B cell (primary cell): Measurements from ENCODE around the gene MED15. TPM values are rescaled to one million over a fixed set of nuclear protein-coding genes. Genes with fewer than 3 reads are reported as not detected.

Source experiments
- ATAC-seq: fragments of 200-7000 bp; cut with Tn5 transposase; one replicate; pipeline ENCODE4 v1.10.0; 2021; ENCODE audit warnings: low read depth, mild to moderate bottlenecking, moderate number of reproducible peaks, moderate library complexity
- CTCF ChIA-PET: fragments of 350-600 bp; sonication (Branson Sonifier 250); formaldehyde crosslinking; loops from one replicate; lab custom pipeline; 2021; ENCODE audit warnings: antibody characterized with exemption, inconsistent platforms; lab: Charles Lee
- POLR2A ChIA-PET: fragments of 350-600 bp; sonication (Branson Sonifier 250); formaldehyde crosslinking; loops from one replicate; lab custom pipeline; 2021; ENCODE audit warnings: antibody characterized with exemption; lab: Charles Lee
- DNase-seq: peaks from one replicate; pipeline ENCODE4 v3.0.0; 2013
- H2AFZ ChIP-seq: 2 replicates; pipeline ENCODE4 v1.6.1; 2012; ENCODE audit warnings: mild to moderate bottlenecking, low read depth, low read length; ENCODE audit not compliant: insufficient read depth, poor library complexity, severe bottlenecking
- H3K27ac ChIP-seq, 2 donors: 1 replicate in 1 of 2; 2 replicates in 1 of 2; pipeline ENCODE4 v1.5.1; 2012 to 2013; ENCODE audit warnings: low read length in 2 of 2, mild to moderate bottlenecking in 2 of 2, moderate library complexity in 1 of 2
- H3K27me3 ChIP-seq, 4 experiments: fragments of 200-600 bp in 1 of 4; sonication (generic) in 1 of 4; replicated peaks in 1 of 4; 1 replicate in 2 of 4; 2 replicates in 2 of 4; pipeline versions ENCODE4 v1.6.1 to v1.7.0; 2013 to 2016; ENCODE audit warnings: low read length in 3 of 4, mild to moderate bottlenecking in 2 of 4, mixed read lengths in 1 of 4, moderate library complexity in 1 of 4; ENCODE audit not compliant: insufficient read depth in 4 of 4, control insufficient read depth in 3 of 4; ENCODE audit errors: control extremely low read depth in 1 of 4
- H3K36me3 ChIP-seq, 2 experiments: replicated peaks in 1 of 2; 1 replicate in 1 of 2; 2 replicates in 1 of 2; pipeline versions ENCODE4 v1.6.1 to v1.7.1; 2013; ENCODE audit warnings: low read length in 1 of 2; ENCODE audit not compliant: insufficient read depth in 2 of 2, control insufficient read depth in 1 of 2; ENCODE audit errors: control extremely low read depth in 1 of 2, extremely low read depth in 1 of 2
- H3K4me1 ChIP-seq, 2 donors: fragments of 200-600 bp in 1 of 2; sonication (generic) in 1 of 2; 1 replicate in 1 of 2; 2 replicates in 1 of 2; pipeline versions ENCODE4 v1.5.1 to v1.6.1; 2013 to 2017; ENCODE audit warnings: low read length in 2 of 2; ENCODE audit not compliant: control insufficient read depth in 2 of 2, insufficient read depth in 2 of 2
- H3K4me2 ChIP-seq: replicated peaks from 2 replicates; pipeline ENCODE3; 2012; ENCODE audit warnings: mild to moderate bottlenecking, low read depth, low read length; ENCODE audit not compliant: poor library complexity, severe bottlenecking
- H3K4me3 ChIP-seq, 5 experiments: fragments of 200-600 bp in 1 of 5; sonication (generic) in 1 of 5; 1 replicate in 3 of 5; 2 replicates in 2 of 5; pipeline versions ENCODE4 v1.5.1 to v1.7.0; 2011 to 2016; ENCODE audit warnings: low read length in 4 of 5, mild to moderate bottlenecking in 4 of 5, low read depth in 2 of 5, control low read depth in 1 of 5, moderate library complexity in 1 of 5; ENCODE audit not compliant: insufficient read depth in 1 of 5; ENCODE audit errors: control extremely low read depth in 1 of 5, extremely low read depth in 1 of 5
- H3K79me2 ChIP-seq: fragments of 200-600 bp; sonication (generic); one replicate; pipeline ENCODE4 v1.6.0; 2016; ENCODE audit warnings: low read length; ENCODE audit not compliant: control insufficient read depth, insufficient read depth
- H3K9ac ChIP-seq: fragments of 200-600 bp; sonication (generic); 2 replicates; pipeline ENCODE4 v1.6.1; 2017; ENCODE audit warnings: mild to moderate bottlenecking, low read length, moderate library complexity
- H3K9me3 ChIP-seq, 3 donors: one replicate each; pipeline versions ENCODE4 v1.6.1 to v1.7.1; 2013; ENCODE audit warnings: low read length in 2 of 3; ENCODE audit not compliant: control insufficient read depth in 2 of 3, insufficient read depth in 1 of 3; ENCODE audit errors: control extremely low read depth in 1 of 3
- H4K20me1 ChIP-seq: 2 replicates; pipeline ENCODE4 v1.6.0; 2012; ENCODE audit warnings: mild to moderate bottlenecking, low read length; ENCODE audit not compliant: insufficient read depth, control insufficient read depth, poor library complexity, severe bottlenecking
- H3K27ac Mint-ChIP-seq: one replicate; pipeline ENCODE4 v1.8.0; 2021; ENCODE audit warnings: mixed read lengths
- H3K27me3 Mint-ChIP-seq: one replicate; pipeline ENCODE4 v1.8.0; 2021; ENCODE audit warnings: mixed read lengths
- H3K4me1 Mint-ChIP-seq: one replicate; pipeline ENCODE4 v1.8.0; 2021; ENCODE audit warnings: mixed read lengths
- H3K4me3 Mint-ChIP-seq: one replicate; pipeline ENCODE4 v1.8.0; 2021; ENCODE audit warnings: mixed read lengths
- H3K9me3 Mint-ChIP-seq: one replicate; pipeline ENCODE4 v1.8.0; 2022; ENCODE audit warnings: mixed read lengths; ENCODE audit not compliant: insufficient read depth
- EZH2 ChIP-seq: IDR thresholded peaks from 2 replicates; pipeline ENCODE4 v1.6.1; 2012; ENCODE audit warnings: borderline replicate concordance, low read depth, mild to moderate bottlenecking, moderate library complexity, low read length; ENCODE audit not compliant: insufficient read depth, poor library complexity, severe bottlenecking
- WGBS: methylation state at CpG from one replicate; pipeline ENCODE4 v1.1.5; 2013; ENCODE audit warnings: missing lambda C conversion rate; ENCODE audit not compliant: insufficient coverage; 5-methylcytosine and 5-hydroxymethylcytosine counted together
- intact Hi-C: fragments of 100-400 bp; cut with micrococcal nuclease; formaldehyde crosslinking; loops from one replicate; pipeline ENCODE4 v1.10.0; 2022
- polyA plus RNA-seq: library from polyadenylated mRNA; depleted of rRNA; stranded (reverse); fragments of >200 nt; gene quantifications from 2 replicates; pipeline ENCODE4 v1.2.3, GENCODE V29; 2012
- total RNA-seq, 2 donors: library from RNA; stranded (reverse); fragments of 120-200 nt in 1 of 2; gene quantifications; 1 replicate in 1 of 2; 2 replicates in 1 of 2; pipeline versions ENCODE4 v1.2.3 to v1.2.4, GENCODE V29; 2013 to 2022
- TF ChIP-seq, protein P1 (sequence below): fragments of 200-600 bp; IDR thresholded peaks from one replicate; pipeline ENCODE4 v1.8.0; 2022; ENCODE audit warnings: antibody characterized with exemption, mild to moderate bottlenecking

MED15 gene
- total and polyA plus RNA-seq, 2 donors (not counting 1 experiment from before 2014, with no cell fraction given): 109 to 134 TPM

- peaks cover 100% of the 10 kb centered on the region for H3K79me2 ChIP-seq
These were observed 23.7 kb downstream of the MED15 start for GRCh38 chr22:20531154-20531403.

GRCh38 chr22:20531404-20532201, 24.2 kb downstream of the MED15 start:
- H3K4me1 ChIP-seq: no peaks in the 10 kb centered on the region
- H3K27me3 ChIP-seq: no peaks in the 10 kb centered on the region
- peaks cover 99% of the 10 kb centered on the region for H3K79me2 ChIP-seq
- no peak overlapping the region for H3K4me3 ChIP-seq
- DNase-seq (no peak), ATAC-seq (no peak)
- Mint-ChIP-seq H3K27me3 (no peaks in the 10 kb centered on the region), H3K4me3 (no peak overlapping the region), H3K27ac (no peak overlapping the region), H3K9me3 (no peaks in the 10 kb centered on the region), H3K4me1 (peaks cover 16% of the 10 kb centered on the region)
- WGBS: 96% methylated on average over 15 of the region's 15 CpGs
- H3K9me3 ChIP-seq: no peaks in the 10 kb centered on the region
- no peak overlapping the region for H2AFZ ChIP-seq
- CTCF ChIA-PET: no interaction called here
- H4K20me1 ChIP-seq: peaks cover 93% of the 10 kb centered on the region
- peaks cover 0 to 42% of the 10 kb centered on the region in 2 experiments for H3K36me3 ChIP-seq
- TF ChIP-seq EZH2: no peak
- TF ChIP-seq, protein P1, sequence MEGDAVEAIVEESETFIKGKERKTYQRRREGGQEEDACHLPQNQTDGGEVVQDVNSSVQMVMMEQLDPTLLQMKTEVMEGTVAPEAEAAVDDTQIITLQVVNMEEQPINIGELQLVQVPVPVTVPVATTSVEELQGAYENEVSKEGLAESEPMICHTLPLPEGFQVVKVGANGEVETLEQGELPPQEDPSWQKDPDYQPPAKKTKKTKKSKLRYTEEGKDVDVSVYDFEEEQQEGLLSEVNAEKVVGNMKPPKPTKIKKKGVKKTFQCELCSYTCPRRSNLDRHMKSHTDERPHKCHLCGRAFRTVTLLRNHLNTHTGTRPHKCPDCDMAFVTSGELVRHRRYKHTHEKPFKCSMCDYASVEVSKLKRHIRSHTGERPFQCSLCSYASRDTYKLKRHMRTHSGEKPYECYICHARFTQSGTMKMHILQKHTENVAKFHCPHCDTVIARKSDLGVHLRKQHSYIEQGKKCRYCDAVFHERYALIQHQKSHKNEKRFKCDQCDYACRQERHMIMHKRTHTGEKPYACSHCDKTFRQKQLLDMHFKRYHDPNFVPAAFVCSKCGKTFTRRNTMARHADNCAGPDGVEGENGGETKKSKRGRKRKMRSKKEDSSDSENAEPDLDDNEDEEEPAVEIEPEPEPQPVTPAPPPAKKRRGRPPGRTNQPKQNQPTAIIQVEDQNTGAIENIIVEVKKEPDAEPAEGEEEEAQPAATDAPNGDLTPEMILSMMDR: no peak
- H3K4me2 ChIP-seq: no peak overlapping the region
- intact Hi-C loops: no loop called here
- H3K27ac ChIP-seq: no peak overlapping the region
- no peak overlapping the region for H3K9ac ChIP-seq
- POLR2A ChIA-PET: no interaction called here

More at GRCh38 chr22:20531154-20531403, 23.7 kb downstream of the MED15 start:
- CTCF ChIA-PET: no interaction called here
- ATAC-seq (no peak), DNase-seq (no peak)
- no peak overlapping the region for H3K27ac Mint-ChIP-seq
- Histone ChIP-seq H3K9ac (no peak overlapping the region), H3K9me3 (no peaks in the 10 kb centered on the region), H2AFZ (no peak overlapping the region), H3K27me3 (no peaks in the 10 kb centered on the region), H3K27ac (no peak overlapping the region), H3K36me3 (peaks cover 0 to 44% of the 10 kb centered on the region in 2 experiments), H3K4me1 (no peaks in the 10 kb centered on the region), H4K20me1 (peaks cover 95% of the 10 kb centered on the region), H3K4me3 (no peak overlapping the region), H3K4me2 (no peak overlapping the region)
- peaks cover 16% of the 10 kb centered on the region for H3K4me1 Mint-ChIP-seq
- TF ChIP-seq, protein P1: no peak
- TF ChIP-seq EZH2: no peak
- intact Hi-C loops: no loop called here
- no peaks in the 10 kb centered on the region for H3K27me3 Mint-ChIP-seq
- H3K9me3 Mint-ChIP-seq: no peaks in the 10 kb centered on the region
- no peak overlapping the region for H3K4me3 Mint-ChIP-seq
- 90% methylated on average over 1 of the region's 1 CpG for WGBS
- POLR2A ChIA-PET: no interaction called here
